ENCODE measurements around the gene SEM1. TPM values are rescaled to one million over a fixed set of nuclear protein-coding genes. Genes with fewer than 3 reads are reported as not detected.
"Not testable (repeated sequence)": the region's sequence is repeated elsewhere in the genome, so short reads cannot be mapped to it uniquely, and the experiment has no call there.

The SEM1 gene
- total RNA-seq, 4 donors from 2014 or later = 3.3 to 39.2 (median 27.8) TPM

DNA sequence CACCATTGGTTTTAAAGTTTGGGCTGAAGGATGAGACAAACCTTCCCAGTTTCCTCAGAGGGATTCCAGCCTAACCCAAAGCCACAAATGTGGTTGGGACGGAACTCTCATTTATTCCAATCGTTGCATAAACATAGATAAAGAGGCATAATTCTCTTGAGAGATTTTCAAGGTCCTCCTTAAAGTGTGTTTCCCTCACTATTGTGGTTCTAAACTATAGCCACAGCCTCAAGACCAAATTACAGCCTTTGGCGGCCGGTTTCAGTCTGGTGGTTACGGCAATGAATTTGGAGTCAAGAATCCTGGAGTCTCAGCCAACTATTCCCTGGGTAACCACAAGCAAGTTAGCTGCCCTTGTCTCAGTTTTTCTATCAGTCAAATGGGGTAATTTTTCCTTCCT is 42.6 kb downstream of the SEM1 start:
- H3K27me3 ChIP-seq = no peaks in the 10 kb centered on the region
- no peaks in the 10 kb centered on the region for H3K4me1 ChIP-seq
- H3K9me3 ChIP-seq = no peaks in the 10 kb centered on the region
- TF ChIP-seq, protein P1, sequence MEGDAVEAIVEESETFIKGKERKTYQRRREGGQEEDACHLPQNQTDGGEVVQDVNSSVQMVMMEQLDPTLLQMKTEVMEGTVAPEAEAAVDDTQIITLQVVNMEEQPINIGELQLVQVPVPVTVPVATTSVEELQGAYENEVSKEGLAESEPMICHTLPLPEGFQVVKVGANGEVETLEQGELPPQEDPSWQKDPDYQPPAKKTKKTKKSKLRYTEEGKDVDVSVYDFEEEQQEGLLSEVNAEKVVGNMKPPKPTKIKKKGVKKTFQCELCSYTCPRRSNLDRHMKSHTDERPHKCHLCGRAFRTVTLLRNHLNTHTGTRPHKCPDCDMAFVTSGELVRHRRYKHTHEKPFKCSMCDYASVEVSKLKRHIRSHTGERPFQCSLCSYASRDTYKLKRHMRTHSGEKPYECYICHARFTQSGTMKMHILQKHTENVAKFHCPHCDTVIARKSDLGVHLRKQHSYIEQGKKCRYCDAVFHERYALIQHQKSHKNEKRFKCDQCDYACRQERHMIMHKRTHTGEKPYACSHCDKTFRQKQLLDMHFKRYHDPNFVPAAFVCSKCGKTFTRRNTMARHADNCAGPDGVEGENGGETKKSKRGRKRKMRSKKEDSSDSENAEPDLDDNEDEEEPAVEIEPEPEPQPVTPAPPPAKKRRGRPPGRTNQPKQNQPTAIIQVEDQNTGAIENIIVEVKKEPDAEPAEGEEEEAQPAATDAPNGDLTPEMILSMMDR (IDR thresholded peaks at IDR 0.05) = no peak
- no peak overlapping the region for H3K27ac ChIP-seq
- no peaks in the 10 kb centered on the region for H3K36me3 ChIP-seq
- no peak for DNase-seq
- no peak overlapping the region for H3K4me3 ChIP-seq
- intact Hi-C loops (cut with DNase I; ENCODE audit: low total_unique reads) = no loop called here

- DNase-seq = no peak
- Histone ChIP-seq H3K4me3 (no peak overlapping the region), H3K36me3 (no peaks in the 10 kb centered on the region), H3K4me1 (no peaks in the 10 kb centered on the region), H3K27me3 (no peaks in the 10 kb centered on the region), H3K9me3 (no peaks in the 10 kb centered on the region), H3K27ac (no peak overlapping the region)
- TF ChIP-seq, protein P1 (IDR thresholded peaks at IDR 0.05) = no peak
- TF ChIP-seq POLR2A (IDR thresholded peaks at IDR 0.05) = no peak
- intact Hi-C loops (cut with DNase I; ENCODE audit: low total_unique reads) = no loop called here
Measured at GRCh38 chr7:96665689-96666088, 44.0 kb downstream of the SEM1 start.

- Histone ChIP-seq H3K4me3 (no peak overlapping the region), H3K27me3 (no peaks in the 10 kb centered on the region), H3K9me3 (no peaks in the 10 kb centered on the region), H3K27ac (no peak overlapping the region), H3K36me3 (no peaks in the 10 kb centered on the region), H3K4me1 (no peaks in the 10 kb centered on the region)
- TF ChIP-seq POLR2A (IDR thresholded peaks at IDR 0.05) = no peak
- TF ChIP-seq, protein P1 (IDR thresholded peaks at IDR 0.05) = no peak
- DNase-seq = no peak
- intact Hi-C loops (cut with DNase I; ENCODE audit: low total_unique reads) = no loop called here
Measured at GRCh38 chr7:96664793-96665192, 44.9 kb downstream of the SEM1 start.

DNA sequence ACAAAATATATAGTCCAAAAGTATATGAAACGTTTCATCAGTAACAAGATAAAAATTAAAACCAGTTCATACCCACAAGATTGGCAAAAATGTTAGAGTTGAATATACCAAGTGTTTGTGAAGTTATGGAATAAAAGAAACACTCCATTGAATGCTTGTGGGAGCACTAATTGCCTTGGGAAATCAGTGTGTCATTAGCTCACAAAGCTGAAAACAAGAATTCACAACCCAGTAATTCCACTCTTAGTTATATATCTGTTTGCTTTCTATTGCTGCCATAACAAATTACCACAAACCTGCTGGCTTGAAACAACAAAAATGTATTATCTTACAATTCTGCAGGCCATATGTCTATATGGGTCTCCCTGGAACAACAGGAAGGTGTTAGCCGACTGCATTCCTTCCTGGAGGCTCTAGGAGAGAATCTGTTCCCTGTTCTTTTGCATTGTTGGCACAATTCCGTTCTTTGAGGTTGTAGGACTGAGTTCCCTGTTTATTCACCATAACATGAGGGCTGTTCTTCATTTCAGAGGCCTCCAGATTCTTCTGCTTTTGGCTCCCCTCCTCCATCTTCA is 45.7 kb downstream of the SEM1 start:
- Histone ChIP-seq H3K27me3 (no peaks in the 10 kb centered on the region), H3K9me3 (no peaks in the 10 kb centered on the region), H3K4me3 (no peak overlapping the region), H3K36me3 (no peaks in the 10 kb centered on the region), H3K27ac (no peak overlapping the region), H3K4me1 (no peaks in the 10 kb centered on the region)
- no peak for DNase-seq
- intact Hi-C loops (cut with DNase I; ENCODE audit: low total_unique reads) = no loop called here
- TF ChIP-seq, protein P1 (IDR thresholded peaks at IDR 0.05) = no peak
- TF ChIP-seq POLR2A (IDR thresholded peaks at IDR 0.05) = no peak

DNA sequence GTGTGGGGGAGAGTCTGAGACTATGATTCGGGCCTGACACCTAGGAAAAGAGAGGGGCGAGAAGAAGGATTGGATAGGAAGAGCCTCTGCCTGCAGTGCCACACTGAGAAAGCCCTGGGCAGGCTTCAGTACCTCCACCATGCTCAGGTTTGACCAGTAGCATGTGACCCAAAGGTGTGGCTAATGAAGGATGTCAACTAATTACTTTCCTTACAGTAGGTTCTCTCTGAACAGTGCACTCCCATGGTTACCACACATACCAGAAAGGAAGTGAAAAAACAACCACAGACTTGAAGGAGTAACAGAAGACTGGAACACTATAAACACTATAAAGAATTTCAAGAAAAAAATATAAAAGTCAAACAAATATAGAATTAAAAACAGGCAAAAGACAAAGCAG is 46.2 kb downstream of the SEM1 start:
- no peaks in the 10 kb centered on the region for H3K4me1 ChIP-seq
- intact Hi-C loops (cut with DNase I; ENCODE audit: low total_unique reads) = no loop called here
- H3K9me3 ChIP-seq = no peaks in the 10 kb centered on the region
- no peaks in the 10 kb centered on the region for H3K36me3 ChIP-seq
- no peak overlapping the region for H3K4me3 ChIP-seq
- DNase-seq = no peak
- H3K27me3 ChIP-seq = no peaks in the 10 kb centered on the region
- no peak overlapping the region for H3K27ac ChIP-seq
- no peak for TF ChIP-seq POLR2A (IDR thresholded peaks at IDR 0.05)
- TF ChIP-seq, protein P1 (IDR thresholded peaks at IDR 0.05) = no peak

GRCh38 chr7:96662151-96662550 is 47.5 kb downstream of the SEM1 start:
- DNase-seq; intact Hi-C loops (cut with DNase I; ENCODE audit: low total_unique reads); H3K4me3 ChIP-seq; H3K4me1 ChIP-seq; H3K9me3 ChIP-seq; H3K27ac ChIP-seq; H3K27me3 ChIP-seq; H3K36me3 ChIP-seq: not testable (repeated sequence)

Measured in uterus (tissue), 4 donors.